ENCODE measurements around the gene CCDC102A. TPM values are rescaled to one million over a fixed set of nuclear protein-coding genes. Genes with fewer than 3 reads are reported as not detected.

Gene CCDC102A
- total RNA-seq, 1 experiment from 2014 or later, result 5.2 TPM

GRCh38 chr16:57574646-57575467, 38.5 kb upstream of the CCDC102A start:
- ATAC-seq (no peak), DNase-seq (ENCODE audit: low spot score) (no peak)
- TF ChIP-seq SMAD3 (CRISPR knock-in tag; IDR thresholded peaks at IDR 0.05; ENCODE audit: borderline replicate concordance) (no peak), ZBTB21 (CRISPR knock-in tag; IDR thresholded peaks at IDR 0.05; ENCODE audit: borderline replicate concordance) (no peak), FOXJ3 (CRISPR knock-in tag; IDR thresholded peaks at IDR 0.05; ENCODE audit: borderline replicate concordance) (no peak), SOX15 (CRISPR knock-in tag; IDR thresholded peaks at IDR 0.05) (no peak), CREM (CRISPR knock-in tag; IDR thresholded peaks at IDR 0.05) (no peak), FOXP1 (CRISPR knock-in tag; IDR thresholded peaks at IDR 0.05; ENCODE audit: borderline replicate concordance) (no peak), PRRX2 (CRISPR knock-in tag; IDR thresholded peaks at IDR 0.05) (no peak), ELF4 (CRISPR knock-in tag; IDR thresholded peaks at IDR 0.05; ENCODE audit: low read depth) (no peak), ZNF219 (CRISPR knock-in tag; IDR thresholded peaks at IDR 0.05; ENCODE audit: borderline replicate concordance) (no peak), NR1H2 (CRISPR knock-in tag; IDR thresholded peaks at IDR 0.05) (no peak), USF2 (CRISPR knock-in tag; IDR thresholded peaks at IDR 0.05) (no peak), ZNF317 (CRISPR knock-in tag; IDR thresholded peaks at IDR 0.05; ENCODE audit: borderline replicate concordance, low read depth) (no peak), ARID4B (CRISPR knock-in tag; IDR thresholded peaks at IDR 0.05; ENCODE audit: borderline replicate concordance) (no peak)
- TF ChIP-seq, protein P1, sequence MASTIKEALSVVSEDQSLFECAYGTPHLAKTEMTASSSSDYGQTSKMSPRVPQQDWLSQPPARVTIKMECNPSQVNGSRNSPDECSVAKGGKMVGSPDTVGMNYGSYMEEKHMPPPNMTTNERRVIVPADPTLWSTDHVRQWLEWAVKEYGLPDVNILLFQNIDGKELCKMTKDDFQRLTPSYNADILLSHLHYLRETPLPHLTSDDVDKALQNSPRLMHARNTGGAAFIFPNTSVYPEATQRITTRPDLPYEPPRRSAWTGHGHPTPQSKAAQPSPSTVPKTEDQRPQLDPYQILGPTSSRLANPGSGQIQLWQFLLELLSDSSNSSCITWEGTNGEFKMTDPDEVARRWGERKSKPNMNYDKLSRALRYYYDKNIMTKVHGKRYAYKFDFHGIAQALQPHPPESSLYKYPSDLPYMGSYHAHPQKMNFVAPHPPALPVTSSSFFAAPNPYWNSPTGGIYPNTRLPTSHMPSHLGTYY (CRISPR knock-in tag; IDR thresholded peaks at IDR 0.05), result no peak
- TF ChIP-seq, protein P2, sequence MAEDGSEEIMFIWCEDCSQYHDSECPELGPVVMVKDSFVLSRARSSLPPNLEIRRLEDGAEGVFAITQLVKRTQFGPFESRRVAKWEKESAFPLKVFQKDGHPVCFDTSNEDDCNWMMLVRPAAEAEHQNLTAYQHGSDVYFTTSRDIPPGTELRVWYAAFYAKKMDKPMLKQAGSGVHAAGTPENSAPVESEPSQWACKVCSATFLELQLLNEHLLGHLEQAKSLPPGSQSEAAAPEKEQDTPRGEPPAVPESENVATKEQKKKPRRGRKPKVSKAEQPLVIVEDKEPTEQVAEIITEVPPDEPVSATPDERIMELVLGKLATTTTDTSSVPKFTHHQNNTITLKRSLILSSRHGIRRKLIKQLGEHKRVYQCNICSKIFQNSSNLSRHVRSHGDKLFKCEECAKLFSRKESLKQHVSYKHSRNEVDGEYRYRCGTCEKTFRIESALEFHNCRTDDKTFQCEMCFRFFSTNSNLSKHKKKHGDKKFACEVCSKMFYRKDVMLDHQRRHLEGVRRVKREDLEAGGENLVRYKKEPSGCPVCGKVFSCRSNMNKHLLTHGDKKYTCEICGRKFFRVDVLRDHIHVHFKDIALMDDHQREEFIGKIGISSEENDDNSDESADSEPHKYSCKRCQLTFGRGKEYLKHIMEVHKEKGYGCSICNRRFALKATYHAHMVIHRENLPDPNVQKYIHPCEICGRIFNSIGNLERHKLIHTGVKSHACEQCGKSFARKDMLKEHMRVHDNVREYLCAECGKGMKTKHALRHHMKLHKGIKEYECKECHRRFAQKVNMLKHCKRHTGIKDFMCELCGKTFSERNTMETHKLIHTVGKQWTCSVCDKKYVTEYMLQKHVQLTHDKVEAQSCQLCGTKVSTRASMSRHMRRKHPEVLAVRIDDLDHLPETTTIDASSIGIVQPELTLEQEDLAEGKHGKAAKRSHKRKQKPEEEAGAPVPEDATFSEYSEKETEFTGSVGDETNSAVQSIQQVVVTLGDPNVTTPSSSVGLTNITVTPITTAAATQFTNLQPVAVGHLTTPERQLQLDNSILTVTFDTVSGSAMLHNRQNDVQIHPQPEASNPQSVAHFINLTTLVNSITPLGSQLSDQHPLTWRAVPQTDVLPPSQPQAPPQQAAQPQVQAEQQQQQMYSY (CRISPR knock-in tag; IDR thresholded peaks at IDR 0.05), result no peak
- TF ChIP-seq, protein P3, sequence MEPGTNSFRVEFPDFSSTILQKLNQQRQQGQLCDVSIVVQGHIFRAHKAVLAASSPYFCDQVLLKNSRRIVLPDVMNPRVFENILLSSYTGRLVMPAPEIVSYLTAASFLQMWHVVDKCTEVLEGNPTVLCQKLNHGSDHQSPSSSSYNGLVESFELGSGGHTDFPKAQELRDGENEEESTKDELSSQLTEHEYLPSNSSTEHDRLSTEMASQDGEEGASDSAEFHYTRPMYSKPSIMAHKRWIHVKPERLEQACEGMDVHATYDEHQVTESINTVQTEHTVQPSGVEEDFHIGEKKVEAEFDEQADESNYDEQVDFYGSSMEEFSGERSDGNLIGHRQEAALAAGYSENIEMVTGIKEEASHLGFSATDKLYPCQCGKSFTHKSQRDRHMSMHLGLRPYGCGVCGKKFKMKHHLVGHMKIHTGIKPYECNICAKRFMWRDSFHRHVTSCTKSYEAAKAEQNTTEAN (CRISPR knock-in tag; IDR thresholded peaks at IDR 0.05), result no peak
- H3K4me3 Mint-ChIP-seq, result no peak overlapping the region
- ChIA-PET POLR2A (no interaction called here), CTCF (interaction anchor here (1.1 to 3.4 kb wide), 15 partner anchors 12 to 547 kb away, joined by 3 to 33 read pairs (median 7); partner anchors contain the start of gene ADGRG1)
- H3K36me3 Mint-ChIP-seq, result peaks cover 6% of the 10 kb centered on the region
- no peaks in the 10 kb centered on the region; the same call in 1 of the 2 replicates for H3K27me3 Mint-ChIP-seq (ENCODE audit: low read depth)
- no peak overlapping the region for H3K27ac Mint-ChIP-seq
- no peaks in the 10 kb centered on the region for H3K4me1 Mint-ChIP-seq
- H3K9me3 Mint-ChIP-seq, result peaks cover 4% of the 10 kb centered on the region

Data from WTC11 (cell line).